DOHH2 (cell line): Measurements from ENCODE around the gene P2RY14.
"Not testable (repeated sequence)": the region's sequence is repeated elsewhere in the genome, so short reads cannot be mapped to it uniquely, and the experiment has no call there.

Experiments
- CTCF ChIP-seq: fragments of 200-600 bp; sonication (generic); IDR thresholded peaks from one replicate; pipeline ENCODE4 v1.5.1; 2014; ENCODE audit warnings: antibody characterized with exemption, mild to moderate bottlenecking, low read depth, low read length; ENCODE audit not compliant: poor library complexity, severe bottlenecking
- EZH2phosphoT487 ChIP-seq: fragments of 200-600 bp; sonication (generic); IDR thresholded peaks from 2 replicates; pipeline ENCODE4 v1.6.1; 2017; ENCODE audit warnings: borderline replicate concordance, mild to moderate bottlenecking, antibody characterized with exemption, low read length, moderate library complexity, mixed read lengths

GRCh38 chr3:151169948-151170679 lies 108.2 kb downstream of the P2RY14 start:
- TF ChIP-seq CTCF, EZH2phosphoT487: not testable (repeated sequence)
